ENCODE data around the gene RBKS. TPM values are rescaled to one million over a fixed set of nuclear protein-coding genes. Genes with fewer than 3 reads are reported as not detected.
A peak's percentile ranks its signal among the peaks of the same experiment; 100 is the strongest.

RBKS gene
- total RNA-seq, 4 donors from 2014 or later: 1.5 to 15.2 (median 15.1) TPM; not detected in 1

DNA sequence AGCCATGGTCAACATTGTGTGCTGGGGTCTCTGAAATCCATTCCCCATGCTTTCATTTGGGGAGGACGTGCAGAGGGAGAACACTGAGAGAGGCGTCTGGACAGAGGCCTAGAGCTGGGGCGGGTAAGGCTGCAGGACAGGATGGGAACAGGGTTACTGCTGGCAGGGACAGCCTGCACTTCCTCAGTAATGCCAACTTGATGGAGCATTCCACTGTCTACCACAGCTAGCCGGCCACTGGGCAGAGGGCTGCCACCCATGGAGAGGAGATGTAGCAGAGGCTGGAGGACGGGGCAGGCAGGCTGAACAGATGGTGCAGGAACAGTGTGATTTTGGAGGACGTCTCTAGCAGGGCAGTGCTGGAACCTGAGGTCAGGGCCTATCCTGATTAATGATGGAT is 89.3 kb downstream of the RBKS start:
- H3K4me3 ChIP-seq: no peak overlapping the region
- no peaks in the 10 kb centered on the region for H3K36me3 ChIP-seq
- no peaks in the 10 kb centered on the region for H3K27me3 ChIP-seq
- WGBS, 2 donors (ENCODE audit: low coverage in 1 of 2): 82% methylated on average over 6 of the region's 6 CpGs; no CpG with 5 or more reads in 1 of the 2 donors
- H3K4me1 ChIP-seq: peaks cover 0 to 25% (median 4%) of the 10 kb centered on the region in 4 donors
- intact Hi-C loops (cut with DNase I; ENCODE audit: low total_unique reads) (no loop called here), in situ Hi-C loops (cut with MboI; ENCODE audit: low pct_ligation_motif_present in 1 of 4, low pct_unique_long_range_greater_than_20kb in 1 of 4, low sequenced_read_pairs in 3 of 4) (no loop called here)
- no peaks in the 10 kb centered on the region for H3K9me3 ChIP-seq
- H3K27ac ChIP-seq: peak overlapping the region in 1 of 4 donors; percentile 73
- TF ChIP-seq EP300 (IDR thresholded peaks at IDR 0.05; ENCODE audit: low read depth) (no peak), POLR2AphosphoS5 (IDR thresholded peaks at IDR 0.05) (no peak), POLR2A (IDR thresholded peaks at IDR 0.05) (no peak)
- TF ChIP-seq, protein P1, sequence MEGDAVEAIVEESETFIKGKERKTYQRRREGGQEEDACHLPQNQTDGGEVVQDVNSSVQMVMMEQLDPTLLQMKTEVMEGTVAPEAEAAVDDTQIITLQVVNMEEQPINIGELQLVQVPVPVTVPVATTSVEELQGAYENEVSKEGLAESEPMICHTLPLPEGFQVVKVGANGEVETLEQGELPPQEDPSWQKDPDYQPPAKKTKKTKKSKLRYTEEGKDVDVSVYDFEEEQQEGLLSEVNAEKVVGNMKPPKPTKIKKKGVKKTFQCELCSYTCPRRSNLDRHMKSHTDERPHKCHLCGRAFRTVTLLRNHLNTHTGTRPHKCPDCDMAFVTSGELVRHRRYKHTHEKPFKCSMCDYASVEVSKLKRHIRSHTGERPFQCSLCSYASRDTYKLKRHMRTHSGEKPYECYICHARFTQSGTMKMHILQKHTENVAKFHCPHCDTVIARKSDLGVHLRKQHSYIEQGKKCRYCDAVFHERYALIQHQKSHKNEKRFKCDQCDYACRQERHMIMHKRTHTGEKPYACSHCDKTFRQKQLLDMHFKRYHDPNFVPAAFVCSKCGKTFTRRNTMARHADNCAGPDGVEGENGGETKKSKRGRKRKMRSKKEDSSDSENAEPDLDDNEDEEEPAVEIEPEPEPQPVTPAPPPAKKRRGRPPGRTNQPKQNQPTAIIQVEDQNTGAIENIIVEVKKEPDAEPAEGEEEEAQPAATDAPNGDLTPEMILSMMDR (IDR thresholded peaks at IDR 0.05): no peak
- DNase-seq: no peak

DNA sequence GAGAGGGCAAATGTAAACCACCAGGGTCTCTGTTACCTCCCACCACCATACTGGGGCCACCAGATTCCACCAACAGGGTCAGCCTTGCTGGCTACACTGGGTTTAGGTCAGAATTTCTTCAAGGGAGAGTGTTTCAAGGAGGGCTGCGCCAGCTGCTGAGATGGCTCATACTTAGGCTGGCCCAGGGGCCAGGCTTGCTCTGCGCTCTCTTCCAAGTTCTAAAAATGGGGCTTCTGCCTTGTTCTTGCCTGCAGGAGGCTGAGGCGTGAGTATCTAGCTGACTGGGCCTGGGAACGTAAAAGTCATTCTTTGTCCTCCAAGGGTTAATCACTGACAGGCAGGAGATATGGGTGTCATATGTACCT is 90.6 kb downstream of the RBKS start:
- Histone ChIP-seq H3K27ac (peak overlapping the region; percentile 49 to 75 (median 72)), H3K36me3 (no peaks in the 10 kb centered on the region), H3K4me3 (no peak overlapping the region), H3K9me3 (no peaks in the 10 kb centered on the region), H3K4me1 (peaks cover 3 to 35% (median 7%) of the 10 kb centered on the region in 4 donors), H3K27me3 (no peaks in the 10 kb centered on the region)
- in situ Hi-C loops (cut with MboI; ENCODE audit: low pct_ligation_motif_present in 1 of 4, low pct_unique_long_range_greater_than_20kb in 1 of 4, low sequenced_read_pairs in 3 of 4): no loop called here
- DNase-seq: no peak
- TF ChIP-seq, protein P1 (IDR thresholded peaks at IDR 0.05): no peak
- TF ChIP-seq EP300 (IDR thresholded peaks at IDR 0.05; ENCODE audit: low read depth): no peak
- no peak for TF ChIP-seq POLR2A (IDR thresholded peaks at IDR 0.05)
- TF ChIP-seq POLR2AphosphoS5 (IDR thresholded peaks at IDR 0.05): no peak
- intact Hi-C loops (cut with DNase I; ENCODE audit: low total_unique reads): no loop called here
- 87% methylated on average over 4 of the region's 4 CpGs; no CpG with 5 or more reads in 1 of the 2 donors for WGBS, 2 donors (ENCODE audit: low coverage in 1 of 2)

DNA sequence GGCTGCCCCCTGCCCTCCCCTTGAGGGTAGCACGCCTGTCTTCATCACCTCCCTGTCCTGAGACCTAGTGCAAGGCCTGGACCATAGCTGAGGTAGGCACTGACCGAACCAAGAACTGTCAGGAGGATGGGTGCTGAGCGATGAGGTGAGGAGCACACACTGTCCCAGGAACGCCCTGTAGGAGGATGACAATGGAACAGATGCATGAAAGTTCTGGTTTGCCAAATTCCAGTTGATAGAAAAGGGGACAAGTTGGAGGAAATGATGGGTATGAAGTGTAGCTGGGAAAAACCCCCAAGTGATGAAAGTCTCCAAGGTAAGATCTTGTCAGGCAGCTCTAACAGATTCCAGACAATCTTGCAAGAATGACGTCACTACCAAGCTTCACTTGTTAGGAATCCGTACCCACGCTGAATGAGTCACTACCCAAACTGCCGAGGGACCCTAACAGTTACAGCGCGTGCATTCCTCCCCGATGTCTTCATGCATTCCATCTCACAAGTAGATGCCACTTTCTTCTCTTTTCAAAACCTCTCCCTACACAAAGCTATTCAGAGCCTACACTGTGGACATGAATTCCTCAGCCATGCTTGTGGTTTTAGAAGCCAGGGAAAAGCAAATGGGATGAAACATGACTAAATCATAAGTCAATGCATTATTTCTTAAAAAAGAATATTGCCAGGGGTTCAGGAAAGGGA is 91.1 kb downstream of the RBKS start:
- in situ Hi-C loops (cut with MboI; ENCODE audit: low pct_ligation_motif_present in 1 of 4, low pct_unique_long_range_greater_than_20kb in 1 of 4, low sequenced_read_pairs in 3 of 4) (no loop called here), intact Hi-C loops (cut with DNase I; ENCODE audit: low total_unique reads) (no loop called here)
- no peaks in the 10 kb centered on the region for H3K9me3 ChIP-seq
- TF ChIP-seq POLR2A (IDR thresholded peaks at IDR 0.05) (no peak), POLR2AphosphoS5 (IDR thresholded peaks at IDR 0.05) (peak; percentile 64 to 80 (median 72)), EP300 (IDR thresholded peaks at IDR 0.05; ENCODE audit: low read depth) (peak; percentile 77)
- H3K36me3 ChIP-seq: no peaks in the 10 kb centered on the region
- peaks cover 3 to 35% (median 7%) of the 10 kb centered on the region in 4 donors for H3K4me1 ChIP-seq
- H3K4me3 ChIP-seq: no peak overlapping the region
- H3K27ac ChIP-seq: peak overlapping the region; percentile 49 to 78 (median 72)
- WGBS, 2 donors (ENCODE audit: low coverage in 1 of 2): 70 to 85% methylated on average over 9 to 11 of the region's 11 CpGs
- H3K27me3 ChIP-seq: no peaks in the 10 kb centered on the region
- DNase-seq: peak; percentile 18

DNA sequence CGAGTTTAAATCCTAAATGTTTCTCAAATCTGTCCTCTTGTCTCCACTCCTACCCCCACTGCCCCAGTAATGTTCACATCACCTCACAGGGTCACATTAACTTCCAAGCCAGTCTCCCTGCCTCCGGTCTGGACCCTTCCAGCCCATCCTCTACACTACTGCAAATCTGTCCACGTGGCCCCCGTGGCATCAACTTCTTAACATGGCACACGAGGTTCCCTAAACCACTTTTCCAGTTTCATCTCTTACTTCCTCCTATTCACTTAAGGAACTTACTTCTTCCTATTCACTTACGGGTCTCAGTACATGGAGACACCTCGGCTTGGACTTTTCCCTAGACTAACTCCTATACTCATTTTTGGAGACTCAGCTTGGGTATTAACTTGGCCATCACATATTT is 91.7 kb downstream of the RBKS start:
- TF ChIP-seq, protein P1 (IDR thresholded peaks at IDR 0.05): no peak
- TF ChIP-seq EP300 (IDR thresholded peaks at IDR 0.05; ENCODE audit: low read depth) (no peak), POLR2A (IDR thresholded peaks at IDR 0.05) (no peak), POLR2AphosphoS5 (IDR thresholded peaks at IDR 0.05) (no peak)
- Histone ChIP-seq H3K9me3 (no peaks in the 10 kb centered on the region), H3K4me3 (no peak overlapping the region), H3K36me3 (no peaks in the 10 kb centered on the region), H3K4me1 (peaks cover 3 to 35% (median 7%) of the 10 kb centered on the region in 4 donors), H3K27me3 (no peaks in the 10 kb centered on the region), H3K27ac (peak overlapping the region; percentile 49 to 78 (median 72))
- DNase-seq: no peak
- in situ Hi-C loops (cut with MboI; ENCODE audit: low pct_ligation_motif_present in 1 of 4, low pct_unique_long_range_greater_than_20kb in 1 of 4, low sequenced_read_pairs in 3 of 4): no loop called here
- intact Hi-C loops (cut with DNase I; ENCODE audit: low total_unique reads): no loop called here
- 79 to 91% methylated on average over 4 to 7 of the region's 7 CpGs for WGBS, 2 donors (ENCODE audit: low coverage in 1 of 2)
